ENCODE measurements around the gene SMIM35. TPM values are rescaled to one million over a fixed set of nuclear protein-coding genes. Genes with fewer than 3 reads are reported as not detected.
A peak's percentile ranks its signal among the peaks of the same experiment; 100 is the strongest.

Gene SMIM35
- total RNA-seq, 4 donors from 2014 or later = 0.47 TPM; not detected in 3

- ATAC-seq (ENCODE audit: low FRiP score) = no peak
- no peak for DNase-seq (ENCODE audit: low spot score)
- no peak for TF ChIP-seq CTCF (IDR thresholded peaks at IDR 0.05)
These were observed 94.6 kb downstream of the SMIM35 start for GRCh38 chr11:117992136-117992535.

GRCh38 chr11:117989351-117990102, 97.2 kb downstream of the SMIM35 start:
- ATAC-seq (ENCODE audit: low FRiP score) (no peak), DNase-seq (ENCODE audit: low spot score) (no peak)

GRCh38 chr11:117986981-117987574, 99.7 kb downstream of the SMIM35 start:
- DNase-seq (ENCODE audit: low spot score) = no peak
- TF ChIP-seq CTCF (IDR thresholded peaks at IDR 0.05) = no peak
- ATAC-seq (ENCODE audit: low FRiP score) = no peak

More at GRCh38 chr11:117989351-117990102, 97.2 kb downstream of the SMIM35 start:
- TF ChIP-seq CTCF (IDR thresholded peaks at IDR 0.05) = no peak

- TF ChIP-seq CTCF (IDR thresholded peaks at IDR 0.05) = no peak
- DNase-seq (ENCODE audit: low spot score) (peak; percentile 54), ATAC-seq (ENCODE audit: low FRiP score) (peak; percentile 96)
These were observed 100.5 kb downstream of the SMIM35 start, which contains the start of gene IL10RA for GRCh38 chr11:117985953-117986887. Gene IL10RA, plus strand, starts transcription at chr11:117986394. Its CDS starts 74 bp downstream, at chr11:117986468.

GRCh38 chr11:117984476-117984875, 102.3 kb downstream of the SMIM35 start:
- ATAC-seq (ENCODE audit: low FRiP score) (no peak), DNase-seq (ENCODE audit: low spot score) (no peak)
- no peak for TF ChIP-seq CTCF (IDR thresholded peaks at IDR 0.05)

GRCh38 chr11:117983163-117983475, 103.6 kb downstream of the SMIM35 start:
- TF ChIP-seq CTCF (IDR thresholded peaks at IDR 0.05) = no peak
- DNase-seq (ENCODE audit: low spot score) (no peak), ATAC-seq (ENCODE audit: low FRiP score) (no peak)

Data from omental fat pad (tissue), 4 donors.